Measurements from ENCODE around the gene TMEM273. TPM values are rescaled to one million over a fixed set of nuclear protein-coding genes. Genes with fewer than 3 reads are reported as not detected.

TMEM273 gene
- total RNA-seq, 2 donors from 2014 or later: 11.3 to 39.6 TPM

DNA sequence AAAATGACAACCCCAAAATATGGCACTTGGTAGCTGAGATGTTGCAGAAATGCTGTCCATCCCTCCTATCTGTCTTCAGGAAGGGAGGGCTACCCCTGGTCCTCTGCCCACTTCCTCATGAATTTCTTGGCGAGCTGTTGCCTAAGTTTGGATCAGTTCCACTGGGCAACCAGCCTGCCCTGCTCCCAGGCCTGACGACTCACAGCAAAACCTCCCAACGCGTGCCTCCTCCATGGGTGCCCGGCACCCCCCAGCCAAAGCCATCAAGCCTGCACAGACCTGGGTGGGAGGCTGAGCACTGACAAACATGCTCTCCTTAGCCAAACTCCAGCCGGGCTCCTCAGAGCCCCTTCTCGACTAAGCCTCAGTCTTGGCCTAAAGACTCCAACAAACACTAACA is 81.7 kb downstream of the TMEM273 start:
- ATAC-seq (no peak), DNase-seq (no peak)
- no peak overlapping the region for H3K4me3 Mint-ChIP-seq
- no peaks in the 10 kb centered on the region for H3K9me3 ChIP-seq (ENCODE audit: control insufficient read depth, low read length, poor library complexity, severe bottlenecking)
- no peaks in the 10 kb centered on the region for H3K4me1 Mint-ChIP-seq
- H3K27ac Mint-ChIP-seq: no peak overlapping the region
- no peaks in the 10 kb centered on the region for H3K36me3 Mint-ChIP-seq (ENCODE audit: low read depth)
- H3K27me3 Mint-ChIP-seq: peaks cover 26% of the 10 kb centered on the region

GRCh38 chr10:49105076-49105475 is 83.1 kb downstream of the TMEM273 start:
- Mint-ChIP-seq H3K27me3 (peaks cover 25% of the 10 kb centered on the region), H3K4me1 (no peaks in the 10 kb centered on the region), H3K36me3 (ENCODE audit: low read depth) (no peaks in the 10 kb centered on the region), H3K4me3 (no peak overlapping the region), H3K27ac (no peak overlapping the region)
- DNase-seq: no peak
- no peaks in the 10 kb centered on the region for H3K9me3 ChIP-seq (ENCODE audit: control insufficient read depth, low read length, poor library complexity, severe bottlenecking)
- ATAC-seq: no peak

Other genes with a start within 250 kb of the TMEM273 start
- gene LRRC18, start 248.6 kb downstream of the TMEM273 start, total RNA-seq: not detected
- gene VSTM4, start 72.9 kb downstream of the TMEM273 start, total RNA-seq: not detected
- gene FAM170B, start 54.4 kb downstream of the TMEM273 start, total RNA-seq: not detected
- not detected for gene C10orf71, start 110.8 kb upstream of the TMEM273 start, total RNA-seq
- not detected for gene DRGX, start 207.7 kb upstream of the TMEM273 start, total RNA-seq